ENCODE results near the gene ALDH4A1.

DNA sequence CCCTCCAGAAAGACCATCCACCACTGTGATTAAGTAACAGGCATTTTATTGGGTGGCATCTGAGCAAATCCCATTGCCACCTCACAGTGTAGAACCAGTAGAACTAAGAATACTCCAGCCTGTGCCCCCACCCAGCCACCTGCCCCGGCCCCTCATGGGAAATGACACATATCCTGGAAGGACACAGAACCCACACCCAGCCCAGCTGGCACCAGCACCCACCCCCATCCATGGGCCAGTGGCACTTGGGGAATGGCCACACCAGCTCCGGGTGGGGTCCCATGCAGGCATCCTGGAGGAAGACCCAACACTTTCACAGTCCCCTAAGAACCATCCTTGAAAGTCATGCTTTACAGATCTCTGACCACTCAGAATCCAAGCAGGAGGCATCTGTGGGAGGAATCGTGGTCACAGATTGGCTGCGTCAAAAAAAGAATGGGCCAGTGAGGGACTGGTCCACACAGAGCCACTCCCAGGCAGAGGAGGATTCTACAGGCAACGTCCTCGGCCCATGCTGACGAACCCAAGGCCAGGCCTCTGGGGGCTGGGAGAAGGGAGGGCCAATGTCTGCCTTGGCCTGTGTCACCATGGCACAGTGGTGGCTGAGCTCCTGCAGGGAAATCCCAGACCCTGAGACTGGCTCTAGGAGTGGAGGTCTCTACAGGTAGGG is 30.8 kb downstream of the ALDH4A1 start:
- TF ChIP-seq POLR2A (IDR thresholded peaks at IDR 0.05) (no peak), POLR2AphosphoS5 (IDR thresholded peaks at IDR 0.05) (no peak)

All from gastroesophageal sphincter (tissue), 2 donors.